K562 (cell line): ENCODE data around the gene INPP1. TPM values are rescaled to one million over a fixed set of nuclear protein-coding genes. Genes with fewer than 3 reads are reported as not detected.

Experiments used
- BRF1 ChIP-seq: IDR thresholded peaks from 3 replicates; pipeline ENCODE4 v1.6.1; 2011; ENCODE audit warnings: borderline replicate concordance, mild to moderate bottlenecking; ENCODE audit not compliant: insufficient read length; ENCODE audit errors: extremely low read depth
- EP400 ChIP-seq: fragments of 450-650 bp; IDR thresholded peaks from 2 replicates; pipeline ENCODE4 v1.6.1; 2017; ENCODE audit warnings: antibody characterized with exemption, mild to moderate bottlenecking, moderate library complexity
- ETS2 ChIP-seq: IDR thresholded peaks from 2 replicates; pipeline ENCODE4 v1.6.1; 2016; ENCODE audit warnings: borderline replicate concordance, missing genetic modification characterization, mild to moderate bottlenecking, moderate library complexity, missing compliant biosample characterization; ENCODE audit not compliant: poor library complexity, severe bottlenecking
- GABPA ChIP-seq: fragments of 200-800 bp; sonication (Bioruptor generic); conservative IDR thresholded peaks from 2 replicates; pipeline ENCODE4 v1.6.1; 2016; ENCODE audit warnings: low read depth, missing genetic modification characterization, missing compliant biosample characterization
- NFIC ChIP-seq: fragments of 450-650 bp; IDR thresholded peaks from 2 replicates; pipeline ENCODE4 v1.6.1; 2017; ENCODE audit warnings: mild to moderate bottlenecking, inconsistent platforms
- POLR2AphosphoS2 ChIP-seq: IDR thresholded peaks from 2 replicates; pipeline ENCODE4 v1.6.1; 2012; ENCODE audit warnings: low read length, improper control_type of control experiment
- POLR2AphosphoS5 ChIP-seq: IDR thresholded peaks from 2 replicates; pipeline ENCODE4 v1.6.1; 2011; ENCODE audit warnings: mild to moderate bottlenecking, low read depth, low read length, moderate library complexity; ENCODE audit not compliant: control insufficient read depth, insufficient read depth
- PTTG1 ChIP-seq: fragments of 450-650 bp; IDR thresholded peaks from 2 replicates; pipeline ENCODE4 v1.6.1; 2016; ENCODE audit warnings: low read depth, mild to moderate bottlenecking, missing genetic modification characterization, missing compliant biosample characterization
- PURB ChIP-seq: sonication (generic); formaldehyde crosslinking; IDR thresholded peaks from 2 replicates; pipeline ENCODE4 v1.9.0; 2021; ENCODE audit warnings: low read depth, mild to moderate bottlenecking, missing genetic modification reagents
- RFX5 ChIP-seq: IDR thresholded peaks from 2 replicates; pipeline ENCODE4 v1.6.1; 2011; ENCODE audit warnings: low read depth, mild to moderate bottlenecking, improper control_type of control experiment, low read length
- SMARCC2 ChIP-seq: fragments of 450-650 bp; IDR thresholded peaks from 2 replicates; pipeline ENCODE4 v1.6.1; 2017; ENCODE audit warnings: antibody characterized with exemption, moderate library complexity, mild to moderate bottlenecking, low read depth
- SP2 ChIP-seq: IDR thresholded peaks from 2 replicates; pipeline ENCODE4 v1.6.1; 2011; ENCODE audit warnings: mild to moderate bottlenecking, low read depth, low read length, moderate library complexity; ENCODE audit not compliant: poor library complexity, severe bottlenecking; ENCODE audit errors: extremely low read depth
- TCF3 ChIP-seq: sonication (generic); formaldehyde crosslinking; IDR thresholded peaks from 2 replicates; pipeline ENCODE4 v1.4.0; 2020; ENCODE audit warnings: mild to moderate bottlenecking, missing genetic modification reagents
- ZFX ChIP-seq: sonication (generic); formaldehyde crosslinking; IDR thresholded peaks from 2 replicates; pipeline ENCODE4 v1.8.0; 2022; ENCODE audit warnings: mild to moderate bottlenecking, missing genetic modification reagents, moderate library complexity
- ZNF146 ChIP-seq: IDR thresholded peaks from one replicate; pipeline ENCODE4 v1.6.1; 2018; ENCODE audit warnings: missing compliant biosample characterization; ENCODE audit not compliant: unreplicated experiment
- ZNF197 ChIP-seq: fragments of 200-800 bp; sonication (Bioruptor generic); IDR thresholded peaks from 2 replicates; pipeline ENCODE4 v1.6.1; 2016; ENCODE audit warnings: low read depth, missing genetic modification characterization, missing compliant biosample characterization
- ZNF76 ChIP-seq: fragments of 250-450 bp; sonication (Bioruptor Pico); IDR thresholded peaks from 2 replicates; pipeline ENCODE4 v1.4.0; 2020; ENCODE audit warnings: mild to moderate bottlenecking, moderate library complexity, borderline replicate concordance
- polyA plus RNA-seq, 8 experiments: library from polyadenylated mRNA; depleted of rRNA in 4 of 8; stranded (reverse) in 5 of 8; unstranded in 3 of 8; fragments of >200 nt; fragmentation: Nextera tagmentation in 2 of 8; fragmentation: Illumina TruSeq in 1 of 8; extraction: Ambion mirVana in 2 of 8; extraction: Trizol in 1 of 8; gene quantifications; 2 replicates each; pipeline versions ENCODE4 v1.2.1 to v1.2.3, GENCODE V29; 2011 to 2014; ENCODE audit warnings: inconsistent platforms in 1 of 8, missing spikeins in 1 of 8
- total RNA-seq, 7 experiments: library from RNA; depleted of rRNA in 6 of 7; stranded (reverse); fragments of >200 nt in 6 of 7; fragmentation: Illumina TruSeq in 2 of 7; extraction: Trizol in 2 of 7; gene quantifications; 2 replicates each; pipeline versions ENCODE4 v1.2.1 to v1.2.3, GENCODE V29; 2011 to 2021; ENCODE audit warnings: low replicate concordance in 1 of 7
- TF ChIP-seq, protein P1 (sequence below): fragments of 250-450 bp; sonication (Bioruptor Pico); IDR thresholded peaks from 2 replicates; pipeline ENCODE4 v1.4.0; 2020; ENCODE audit warnings: borderline replicate concordance
- TF ChIP-seq, protein P2 (sequence below): IDR thresholded peaks from 2 replicates; pipeline ENCODE4 v1.6.1; 2012; ENCODE audit warnings: low read depth, low read length, improper control_type of control experiment, borderline replicate concordance

Gene INPP1
- total and polyA plus RNA-seq, 9 of the 15 experiments (the other 6 are each of a cell fraction or from before 2014, with no cell fraction given): 3.7 to 11.8 (median 6.5) TPM

DNA sequence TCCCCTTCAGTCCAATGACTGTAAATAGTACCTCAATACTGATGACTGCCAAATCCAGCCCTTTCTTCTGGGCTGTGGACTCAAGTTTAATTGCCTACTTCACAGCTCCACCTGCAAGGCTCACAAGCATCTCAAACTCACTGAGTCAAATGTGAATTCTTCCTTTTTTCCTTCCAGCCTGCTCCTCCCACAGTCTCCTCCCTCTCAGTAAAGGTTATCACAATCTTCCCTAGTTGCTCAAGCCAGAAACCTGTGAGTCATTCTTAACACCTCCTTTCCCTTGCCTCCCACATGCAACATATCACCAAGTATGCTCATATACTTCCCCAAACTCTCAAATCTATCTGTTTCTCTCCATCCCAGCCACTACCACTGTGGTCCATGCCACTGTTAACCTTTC, 61.1 kb downstream of the INPP1 start (continued):
- TF ChIP-seq, protein P1, sequence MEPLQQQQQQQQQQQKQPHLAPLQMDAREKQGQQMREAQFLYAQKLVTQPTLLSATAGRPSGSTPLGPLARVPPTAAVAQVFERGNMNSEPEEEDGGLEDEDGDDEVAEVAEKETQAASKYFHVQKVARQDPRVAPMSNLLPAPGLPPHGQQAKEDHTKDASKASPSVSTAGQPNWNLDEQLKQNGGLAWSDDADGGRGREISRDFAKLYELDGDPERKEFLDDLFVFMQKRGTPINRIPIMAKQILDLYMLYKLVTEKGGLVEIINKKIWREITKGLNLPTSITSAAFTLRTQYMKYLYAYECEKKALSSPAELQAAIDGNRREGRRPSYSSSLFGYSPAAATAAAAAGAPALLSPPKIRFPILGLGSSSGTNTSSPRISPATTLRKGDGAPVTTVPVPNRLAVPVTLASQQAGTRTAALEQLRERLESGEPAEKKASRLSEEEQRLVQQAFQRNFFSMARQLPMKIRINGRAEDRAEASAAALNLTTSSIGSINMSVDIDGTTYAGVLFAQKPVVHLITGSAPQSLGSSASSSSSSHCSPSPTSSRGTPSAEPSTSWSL (CRISPR knock-in tag): no peak
- no peak for TF ChIP-seq GABPA (tag)
- no peak for TF ChIP-seq POLR2AphosphoS2
- TF ChIP-seq ZNF197 (CRISPR knock-in tag): no peak
- no peak for TF ChIP-seq PTTG1
- no peak for TF ChIP-seq ETS2 (tag)
- no peak for TF ChIP-seq ZFX (CRISPR knock-in tag)
- TF ChIP-seq, protein P2, sequence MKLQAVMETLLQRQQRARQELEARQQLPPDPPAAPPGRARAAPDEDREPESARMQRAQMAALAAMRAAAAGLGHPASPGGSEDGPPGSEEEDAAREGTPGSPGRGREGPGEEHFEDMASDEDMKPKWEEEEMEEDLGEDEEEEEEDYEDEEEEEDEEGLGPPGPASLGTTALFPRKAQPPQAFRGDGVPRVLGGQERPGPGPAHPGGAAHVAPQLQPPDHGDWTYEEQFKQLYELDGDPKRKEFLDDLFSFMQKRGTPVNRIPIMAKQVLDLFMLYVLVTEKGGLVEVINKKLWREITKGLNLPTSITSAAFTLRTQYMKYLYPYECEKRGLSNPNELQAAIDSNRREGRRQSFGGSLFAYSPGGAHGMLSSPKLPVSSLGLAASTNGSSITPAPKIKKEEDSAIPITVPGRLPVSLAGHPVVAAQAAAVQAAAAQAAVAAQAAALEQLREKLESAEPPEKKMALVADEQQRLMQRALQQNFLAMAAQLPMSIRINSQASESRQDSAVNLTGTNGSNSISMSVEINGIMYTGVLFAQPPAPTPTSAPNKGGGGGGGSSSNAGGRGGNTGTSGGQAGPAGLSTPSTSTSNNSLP: no peak
- peak; percentile 44 for TF ChIP-seq NFIC
- TF ChIP-seq ZNF146 (CRISPR knock-in tag): no peak
- TF ChIP-seq PURB (CRISPR knock-in tag): no peak
- TF ChIP-seq EP400: peak; percentile 34; the same call in 1 of the 2 replicates
- TF ChIP-seq SMARCC2: no peak; the same call in 1 of the 2 replicates
- TF ChIP-seq RFX5: no peak
- no peak for TF ChIP-seq BRF1
- TF ChIP-seq ZNF76 (CRISPR knock-in tag): no peak
- peak; percentile 46; the same call in 1 of the 2 replicates for TF ChIP-seq TCF3 (CRISPR knock-in tag)
- no peak for TF ChIP-seq POLR2AphosphoS5
- no peak for TF ChIP-seq SP2
